ENCODE results near the gene CLCC1.
"Not testable (repeated sequence)": the region's sequence is repeated elsewhere in the genome, so short reads cannot be mapped to it uniquely, and the experiment has no call there.

The CLCC1 gene

GRCh38 chr1:108951242-108951641 lies 12.0 kb downstream of the CLCC1 start:
- TF ChIP-seq POLR2A (IDR thresholded peaks at IDR 0.05; ENCODE audit: low read length) (no peak), GATA1 (IDR thresholded peaks at IDR 0.05; ENCODE audit: low read depth, low read length) (no peak)

GRCh38 chr1:108949044-108949443 lies 14.2 kb downstream of the CLCC1 start:
- no peak for DNase-seq
- TF ChIP-seq GATA1 (IDR thresholded peaks at IDR 0.05; ENCODE audit: low read depth, low read length) (no peak), POLR2A (IDR thresholded peaks at IDR 0.05; ENCODE audit: low read length) (no peak)

More at GRCh38 chr1:108951242-108951641, 12.0 kb downstream of the CLCC1 start:
- DNase-seq: no peak

- TF ChIP-seq GATA1 (IDR thresholded peaks at IDR 0.05; ENCODE audit: low read depth, low read length) (no peak), POLR2A (IDR thresholded peaks at IDR 0.05; ENCODE audit: low read length) (no peak)
- no peak for DNase-seq
These were observed 15.3 kb downstream of the CLCC1 start for GRCh38 chr1:108947871-108948525.

DNA sequence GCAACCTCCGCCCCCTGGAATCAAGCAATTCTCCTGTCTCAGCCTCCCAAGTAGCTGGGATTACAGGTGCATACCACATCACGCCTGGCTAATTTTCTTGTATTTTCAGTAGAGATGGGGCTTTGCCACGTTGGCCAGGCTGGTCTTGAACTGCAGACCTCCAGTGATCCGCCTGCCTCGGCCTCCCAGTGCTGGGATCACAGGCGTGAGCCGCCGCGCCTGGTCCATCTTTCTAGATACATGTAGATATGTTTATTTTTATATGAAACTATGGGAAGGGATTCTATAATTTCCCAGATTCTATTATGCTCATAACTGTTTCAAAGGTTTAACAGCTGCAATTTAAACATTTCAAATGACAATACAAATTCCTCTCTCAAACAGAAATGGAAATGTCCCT lies 27.1 kb downstream of the CLCC1 start:
- TF ChIP-seq GATA1 (IDR thresholded peaks at IDR 0.05; ENCODE audit: low read depth, low read length) (no peak), POLR2A (IDR thresholded peaks at IDR 0.05; ENCODE audit: low read length) (no peak)
- DNase-seq: no peak

- DNase-seq: no peak
- TF ChIP-seq POLR2A (IDR thresholded peaks at IDR 0.05; ENCODE audit: low read length): no peak
- no peak for TF ChIP-seq GATA1 (IDR thresholded peaks at IDR 0.05; ENCODE audit: low read depth, low read length)
These were observed 29.3 kb downstream of the CLCC1 start for GRCh38 chr1:108933944-108934343.

GRCh38 chr1:108927565-108927964 lies 35.7 kb downstream of the CLCC1 start:
- not testable (repeated sequence) for DNase-seq

GRCh38 chr1:108925920-108926319 lies 37.4 kb downstream of the CLCC1 start:
- no peak for DNase-seq
- no peak for TF ChIP-seq GATA1 (IDR thresholded peaks at IDR 0.05; ENCODE audit: low read depth, low read length)
- no peak for TF ChIP-seq POLR2A (IDR thresholded peaks at IDR 0.05; ENCODE audit: low read length)

DNA sequence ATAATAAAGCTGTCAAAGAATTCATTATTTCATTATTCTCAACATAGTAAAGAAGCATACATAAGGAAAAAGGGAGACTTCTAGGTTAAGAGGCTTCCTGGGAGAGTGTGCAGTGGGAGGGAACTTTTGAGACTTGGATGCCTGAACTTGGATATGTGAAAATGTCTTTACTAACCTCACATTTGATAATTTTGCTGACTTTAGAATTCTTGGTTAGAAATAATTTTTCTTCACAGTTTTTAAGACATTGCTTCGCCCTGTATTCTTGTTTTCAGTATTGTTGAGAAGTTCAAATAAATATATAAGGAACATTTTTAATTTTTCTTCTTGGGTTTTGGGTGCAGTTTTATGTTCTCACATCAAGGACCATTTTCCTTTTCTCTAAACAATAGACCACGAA lies 46.5 kb downstream of the CLCC1 start:
- no peak for DNase-seq
- TF ChIP-seq GATA1 (IDR thresholded peaks at IDR 0.05; ENCODE audit: low read depth, low read length): no peak
